ENCODE results near the gene GBGT1.

Gene GBGT1

DNA sequence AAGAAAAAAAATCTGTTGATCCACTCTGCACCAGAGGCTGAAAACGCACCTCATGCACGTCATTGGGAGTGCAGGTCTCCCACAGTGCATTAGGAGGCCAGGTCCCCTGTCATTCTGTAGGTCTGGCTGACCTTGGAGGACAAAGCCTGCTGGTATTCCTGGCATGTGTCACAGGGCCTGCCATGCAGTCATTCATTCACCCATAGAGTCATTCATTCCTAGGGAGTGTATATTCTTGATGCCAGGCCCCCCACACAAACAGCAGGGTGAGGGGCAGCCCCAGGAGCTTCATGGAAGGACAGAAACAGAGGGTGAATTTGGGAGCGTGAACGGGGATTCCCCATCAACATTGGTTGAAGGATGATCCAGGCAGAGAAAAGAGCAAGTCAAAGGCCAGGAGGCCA lies 2.2 kb downstream of the GBGT1 start:
- no peak for DNase-seq

GRCh38 chr9:133160742-133161546 lies 2.8 kb downstream of the GBGT1 start:
- no peak for DNase-seq

GRCh38 chr9:133158695-133159094 lies 5.0 kb downstream of the GBGT1 start:
- DNase-seq: no peak

GRCh38 chr9:133155156-133155555 lies 8.6 kb downstream of the GBGT1 start:
- no peak for DNase-seq

- DNase-seq: no peak
Observed at GRCh38 chr9:133154097-133154989, 9.4 kb downstream of the GBGT1 start.

DNA sequence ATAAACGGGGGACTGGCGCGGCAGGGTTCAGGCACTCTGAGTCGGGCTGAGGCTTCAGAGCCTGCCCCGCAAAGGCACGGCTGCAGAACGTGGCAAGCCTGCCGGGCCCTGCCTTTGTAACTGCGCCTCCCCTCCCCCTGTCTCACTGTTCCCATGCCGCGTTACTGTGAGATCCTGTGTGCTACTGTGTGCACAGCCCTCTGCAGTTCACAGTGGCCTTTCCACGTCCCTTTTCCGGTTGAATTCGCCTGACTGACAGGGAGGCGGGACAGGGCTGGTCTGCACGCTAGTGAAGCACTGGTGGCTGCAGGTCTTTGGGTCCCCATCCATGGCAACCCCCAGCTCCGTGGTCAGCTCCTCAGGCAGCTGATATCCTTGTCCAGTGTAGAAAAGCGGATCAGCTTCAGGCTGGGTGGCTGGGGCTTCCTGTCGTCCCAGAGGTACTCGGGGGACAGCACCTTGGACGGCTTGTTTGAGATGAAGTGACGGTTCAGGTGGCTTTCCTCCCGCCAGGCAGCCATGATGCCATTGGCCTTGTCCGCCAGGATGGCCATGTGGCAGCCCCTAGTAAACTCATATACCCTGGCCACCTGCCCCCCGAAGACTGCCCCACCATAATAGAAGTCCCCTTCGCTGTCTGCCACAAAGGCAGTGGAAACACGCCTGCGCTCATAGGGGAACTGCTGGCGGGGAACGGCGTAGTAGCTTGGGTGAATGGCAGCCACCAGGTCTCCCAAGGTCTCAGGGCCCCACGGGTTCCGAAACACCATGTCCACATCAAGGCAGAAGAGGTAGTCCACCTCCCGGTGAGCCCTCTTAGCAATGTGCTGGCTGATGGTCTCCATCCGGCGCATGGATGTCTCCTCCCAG lies 10.3 kb downstream of the GBGT1 start:
- no peak for DNase-seq

- no peak for DNase-seq
Observed at GRCh38 chr9:133151601-133152525, 11.9 kb downstream of the GBGT1 start.

- no peak for DNase-seq
Observed at GRCh38 chr9:133151041-133151440, 12.7 kb downstream of the GBGT1 start.

DNA sequence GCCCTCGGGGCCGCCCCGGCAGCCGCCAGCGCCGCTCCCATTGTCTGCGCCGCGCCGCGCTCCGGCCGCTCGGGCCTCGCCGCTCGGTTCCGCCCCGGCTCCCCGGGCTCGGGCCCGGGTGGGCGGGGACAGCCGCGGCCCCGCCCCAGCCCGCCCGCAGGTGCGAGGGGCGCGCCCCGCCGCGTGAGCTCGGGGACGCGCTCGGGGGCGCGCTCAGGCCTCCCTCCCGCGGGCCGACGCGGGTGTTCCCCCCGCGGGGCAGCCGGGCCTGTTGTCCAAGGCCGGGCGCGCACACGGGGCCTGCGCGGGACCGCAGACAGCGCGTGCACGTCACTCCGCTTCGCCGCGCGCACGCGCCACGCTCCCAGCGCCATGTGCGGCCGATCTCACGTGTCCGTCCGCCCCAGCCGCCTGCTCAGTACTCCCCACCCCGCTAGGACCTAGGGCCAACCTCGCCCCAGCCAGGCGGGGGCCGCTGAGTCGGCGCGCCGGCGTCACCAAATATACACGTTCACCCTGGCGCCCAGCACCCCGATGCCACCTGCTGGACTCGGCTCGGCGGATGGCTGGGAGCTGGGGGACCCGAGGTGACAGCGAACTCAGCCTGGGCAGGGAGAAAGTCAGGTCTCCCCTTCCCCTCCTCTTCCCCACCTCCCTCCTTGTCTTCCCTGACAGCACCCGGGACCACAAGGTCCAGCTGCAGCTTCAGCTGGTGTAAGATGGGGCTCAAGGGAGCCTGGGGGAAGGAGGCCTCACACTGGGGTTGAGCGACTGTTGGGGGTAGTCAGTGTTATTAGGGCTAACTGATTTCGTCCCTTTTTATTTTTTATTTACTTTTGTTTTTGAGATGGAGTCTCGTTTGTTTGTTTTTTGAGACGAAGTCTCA lies 14.3 kb downstream of the GBGT1 start:
- DNase-seq: peak; percentile 87

DNA sequence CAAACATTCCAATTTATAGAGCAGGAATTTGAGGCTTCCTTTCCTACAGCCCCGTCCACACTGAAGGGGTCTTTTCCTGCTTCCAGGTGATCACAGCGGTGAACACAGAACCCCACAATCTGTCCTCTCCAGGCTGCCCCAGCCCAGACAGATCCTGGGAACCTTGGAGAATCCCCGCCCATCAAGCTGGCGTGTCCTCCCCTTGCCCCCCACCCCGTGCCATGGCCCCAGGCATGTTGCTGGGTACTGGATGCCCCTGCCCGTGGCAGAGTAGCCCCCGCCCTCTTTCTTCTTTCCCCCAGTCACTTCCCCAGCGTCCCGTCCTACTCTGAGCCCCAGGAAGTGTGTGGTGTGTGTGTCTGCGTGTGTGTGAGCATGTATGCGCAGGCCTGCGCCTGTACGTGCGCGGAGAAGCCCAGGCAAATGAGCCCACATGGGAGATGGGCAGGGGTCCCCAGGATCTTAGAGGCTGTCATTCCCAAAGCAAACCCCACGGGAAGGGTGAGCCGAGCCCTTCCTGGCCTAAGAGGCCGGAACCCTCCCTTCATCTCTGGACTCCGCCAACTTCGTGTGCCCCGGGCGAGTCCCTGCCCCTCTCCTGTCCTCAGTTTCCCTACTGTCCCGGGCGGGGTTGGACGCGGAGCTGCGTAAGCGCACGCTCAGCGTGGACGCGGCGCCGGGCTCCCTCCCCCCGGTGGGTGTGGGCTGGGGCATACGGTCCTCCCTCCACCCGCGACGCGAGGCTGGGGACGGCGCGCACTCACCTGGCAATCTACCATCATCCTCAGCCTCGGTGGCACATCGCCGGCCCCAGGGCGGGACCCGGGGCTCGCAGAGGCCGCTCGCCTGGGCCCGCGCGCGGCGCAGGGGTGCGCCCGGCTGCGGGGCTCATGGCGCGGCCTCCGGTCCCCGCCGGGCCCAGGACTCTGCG lies 15.2 kb downstream of the GBGT1 start:
- no peak for DNase-seq

GRCh38 chr9:133147412-133148198 lies 16.1 kb downstream of the GBGT1 start:
- DNase-seq: peak; percentile 84

GRCh38 chr9:133146746-133147411 lies 16.8 kb downstream of the GBGT1 start:
- DNase-seq: no peak

DNA sequence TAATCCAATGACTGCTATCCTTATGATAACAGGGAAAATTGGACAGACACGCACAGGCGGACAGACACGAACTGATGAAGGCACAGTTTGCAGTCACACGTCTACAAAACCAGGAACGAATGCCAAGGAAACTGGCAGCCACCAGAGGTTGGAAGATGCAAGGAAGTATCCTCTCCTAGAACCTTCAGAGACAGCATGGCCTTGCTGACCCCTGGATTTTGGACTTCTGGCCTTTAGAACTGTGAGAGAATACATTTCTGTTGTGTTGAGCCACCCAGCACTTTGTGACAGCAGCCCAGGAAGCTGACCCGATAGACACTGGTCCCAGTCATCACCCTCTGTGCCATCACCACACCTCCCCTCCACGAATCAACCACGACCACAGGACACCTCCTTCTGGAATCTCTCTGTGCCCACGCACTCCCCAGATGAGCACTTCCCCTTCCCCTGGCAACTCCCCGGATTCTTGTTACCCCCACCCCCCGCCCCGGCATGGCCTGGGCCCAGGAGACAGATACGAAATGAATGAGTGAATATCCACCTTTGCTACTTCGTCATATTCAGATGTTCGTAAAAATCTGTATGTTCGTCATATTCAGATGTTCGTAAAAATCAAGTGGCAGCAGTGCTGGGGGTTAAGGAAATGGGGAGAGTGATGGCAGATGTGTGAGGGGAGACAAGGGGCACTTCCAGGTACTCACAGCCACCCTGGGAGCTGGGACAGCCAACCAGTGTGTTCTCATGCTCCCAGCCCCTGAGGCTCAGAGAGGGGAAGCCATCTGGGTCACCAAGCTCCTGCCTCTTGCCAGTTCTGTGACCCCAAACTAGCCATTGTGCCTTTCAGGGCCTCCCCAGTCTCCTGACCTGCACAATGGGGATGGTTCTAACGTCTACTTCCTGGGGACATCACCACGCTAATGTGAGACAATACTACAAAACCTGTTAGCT lies 18.5 kb downstream of the GBGT1 start:
- DNase-seq: no peak

DNA sequence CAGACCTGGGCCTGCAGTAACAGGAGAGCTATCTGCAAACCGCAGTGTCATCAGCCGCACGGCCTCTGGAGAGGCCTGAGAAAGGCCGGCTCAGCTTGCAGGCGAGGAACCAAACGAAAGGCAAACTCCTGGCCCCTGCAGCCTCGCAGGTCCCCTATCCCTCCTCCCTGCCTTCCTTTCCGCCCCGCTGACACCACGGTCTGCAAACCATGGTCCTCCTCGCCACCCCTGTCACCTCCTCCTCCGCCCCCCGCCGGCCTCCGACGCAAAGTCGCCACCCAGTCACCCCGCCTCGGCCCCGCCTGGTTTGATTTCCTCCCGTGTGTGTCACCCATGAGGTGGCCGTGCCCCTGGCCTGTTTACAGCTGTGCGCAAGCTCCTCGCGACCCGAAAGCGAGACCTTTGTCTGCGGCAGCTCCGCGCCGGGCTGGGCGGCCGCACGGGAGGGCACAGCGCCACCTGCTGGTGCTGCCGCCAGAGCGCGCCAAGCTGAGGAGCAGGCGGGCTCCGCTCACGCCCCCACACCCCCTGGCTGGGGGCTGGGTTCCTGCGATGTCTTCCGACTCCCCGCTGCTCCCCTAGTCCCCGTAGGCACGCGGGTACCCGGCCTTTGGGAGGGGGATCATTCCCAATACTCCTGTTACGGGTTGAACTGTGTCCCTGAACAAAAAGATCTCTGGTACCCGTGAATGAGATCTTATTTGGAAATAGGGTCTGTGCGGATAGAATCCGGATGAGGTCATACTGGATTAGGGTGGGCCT lies 19.4 kb downstream of the GBGT1 start:
- DNase-seq: peak; percentile 71

GRCh38 chr9:133143639-133144141 lies 20.0 kb downstream of the GBGT1 start:
- no peak for DNase-seq

All from NCI-H1436 (cell line).